HG02642 (cell line): ENCODE data around the gene PRRC2B.
"Not testable (repeated sequence)": the region's sequence is repeated elsewhere in the genome, so short reads cannot be mapped to it uniquely, and the experiment has no call there.

Experiments
- ATAC-seq: cut with Tn5 transposase; IDR thresholded peaks from one replicate; pipeline ENCODE4 v1.9.1; 2021; ENCODE audit warnings: mild to moderate bottlenecking; ENCODE audit not compliant: unreplicated experiment, poor library complexity

PRRC2B gene

GRCh38 chr9:131385296-131385695 is 8.6 kb upstream of the PRRC2B start:
- ATAC-seq = no peak

DNA sequence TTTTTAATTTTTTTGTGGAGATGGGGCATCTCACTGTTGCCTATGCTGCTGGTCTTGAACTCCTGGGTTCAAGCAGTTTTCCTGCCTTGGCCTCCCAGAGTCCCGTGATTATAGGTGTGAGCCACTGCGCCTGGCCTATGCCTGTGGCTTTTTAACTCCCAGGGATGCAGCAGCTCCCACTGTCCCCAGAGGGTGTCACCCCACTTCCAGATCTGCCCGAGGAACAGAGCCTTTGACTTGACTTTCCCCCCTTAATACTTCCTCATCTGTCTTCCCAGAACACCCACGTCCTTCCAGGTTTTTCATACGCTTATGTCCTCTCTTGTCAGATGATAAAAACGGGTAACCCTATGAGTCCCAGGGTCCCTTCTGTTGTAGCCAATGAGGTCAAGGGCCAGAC is 7.6 kb upstream of the PRRC2B start:
- no peak for ATAC-seq

GRCh38 chr9:131387394-131387793 is 6.5 kb upstream of the PRRC2B start:
- no peak for ATAC-seq

GRCh38 chr9:131391020-131391419 is 2.9 kb upstream of the PRRC2B start:
- ATAC-seq = no peak

- ATAC-seq = no peak
Measured at GRCh38 chr9:131391504-131391903, 2.4 kb upstream of the PRRC2B start.

- peak; percentile 40 for ATAC-seq
Measured at GRCh38 chr9:131394464-131395156, 724 bp downstream of the PRRC2B start.

GRCh38 chr9:131395157-131396098 is 1.5 kb downstream of the PRRC2B start:
- ATAC-seq = peak; percentile 30

DNA sequence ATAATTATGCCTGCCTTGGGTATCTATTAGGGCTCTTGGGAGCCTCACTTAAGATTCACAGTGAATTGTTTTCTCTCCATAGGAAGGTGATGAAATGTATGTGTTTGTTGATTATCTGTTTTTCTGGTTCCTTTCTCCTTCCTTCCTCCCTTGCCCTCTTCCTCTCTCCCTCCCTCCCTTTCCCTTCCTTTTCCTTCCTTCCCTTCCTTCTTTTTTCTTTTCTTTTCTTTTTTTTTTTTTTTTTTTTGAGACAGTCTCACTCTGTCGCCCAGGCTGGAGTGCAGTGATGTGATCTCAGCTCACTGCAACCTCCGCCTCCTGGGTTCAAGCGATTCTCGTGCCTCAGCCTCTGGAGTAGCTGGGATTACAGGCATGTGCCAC is 2.2 kb downstream of the PRRC2B start:
- not testable (repeated sequence) for ATAC-seq

GRCh38 chr9:131396626-131397025 is 2.7 kb downstream of the PRRC2B start:
- no peak for ATAC-seq

DNA sequence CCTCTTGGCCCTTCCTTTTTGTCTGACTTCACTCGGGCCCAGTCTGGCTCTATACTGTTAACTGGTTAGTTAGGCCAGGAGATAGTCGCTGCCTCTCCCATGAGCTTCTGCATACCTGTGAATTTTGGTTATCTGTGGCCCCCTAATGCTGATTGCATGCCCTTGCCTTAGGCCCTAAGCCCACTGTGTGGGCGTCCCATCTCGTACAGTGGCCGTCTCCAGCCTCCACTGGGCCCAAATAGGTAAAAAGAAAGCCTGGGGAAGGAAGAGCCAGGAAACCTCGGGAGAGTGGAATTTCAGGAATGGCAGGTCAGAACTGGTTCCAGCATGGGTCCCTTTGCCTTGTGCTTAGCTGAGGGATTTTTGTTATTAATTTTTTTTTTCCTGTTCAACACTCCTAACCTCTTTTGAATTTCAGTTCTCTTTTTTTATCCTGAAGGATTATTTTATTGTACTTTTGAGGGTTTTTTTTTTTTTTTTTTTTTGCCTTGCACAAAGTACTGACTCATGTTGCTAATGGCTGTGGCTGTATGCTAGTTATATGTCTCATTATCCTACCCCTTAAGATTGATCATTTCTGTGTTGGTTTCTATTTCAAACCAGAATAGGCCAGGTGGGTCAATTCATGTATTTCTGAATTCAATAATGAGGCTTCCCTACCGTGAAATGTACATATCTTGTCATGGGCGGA is 3.4 kb downstream of the PRRC2B start:
- ATAC-seq = no peak

DNA sequence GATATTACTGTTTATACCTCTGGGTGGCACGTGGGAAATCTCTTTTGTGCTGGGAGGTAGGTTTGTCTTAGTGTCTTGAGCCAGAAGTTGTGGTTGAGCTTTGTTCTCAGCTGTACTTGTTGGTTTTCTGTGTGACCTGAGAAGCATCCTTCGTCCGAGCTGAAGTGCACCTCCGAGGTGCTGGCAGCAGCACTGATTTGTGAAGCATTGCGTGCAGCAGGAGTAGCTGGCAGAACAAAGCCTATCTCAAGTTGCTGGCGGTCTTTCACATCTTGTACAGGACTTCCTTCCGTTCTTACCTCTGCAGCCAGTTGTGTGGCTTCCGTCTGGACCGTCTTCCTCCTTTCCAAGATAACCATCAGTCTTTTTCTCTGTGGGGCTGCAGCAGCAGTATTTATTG is 4.3 kb downstream of the PRRC2B start:
- no peak for ATAC-seq

GRCh38 chr9:131399972-131400371 is 6.1 kb downstream of the PRRC2B start:
- ATAC-seq = no peak

DNA sequence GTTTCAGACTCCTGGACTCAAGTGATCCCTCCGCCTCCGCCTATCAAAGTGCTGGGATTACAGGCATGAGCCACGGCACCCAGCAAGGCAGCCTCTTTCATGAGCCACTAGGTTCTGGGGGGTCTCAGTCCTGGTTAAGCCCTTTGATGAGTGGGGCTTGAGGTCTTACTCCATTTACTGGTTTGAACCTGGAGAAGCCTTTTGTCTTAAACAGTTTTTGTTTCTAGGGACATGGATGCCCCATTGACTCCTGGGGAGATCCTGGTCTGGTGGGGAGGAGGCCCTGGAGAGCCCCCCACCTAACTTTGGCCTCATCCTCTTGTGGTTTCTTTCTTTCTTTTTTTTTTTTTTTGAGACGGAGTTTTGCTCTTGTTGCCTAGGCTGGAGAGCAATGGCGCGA is 6.7 kb downstream of the PRRC2B start:
- no peak for ATAC-seq

DNA sequence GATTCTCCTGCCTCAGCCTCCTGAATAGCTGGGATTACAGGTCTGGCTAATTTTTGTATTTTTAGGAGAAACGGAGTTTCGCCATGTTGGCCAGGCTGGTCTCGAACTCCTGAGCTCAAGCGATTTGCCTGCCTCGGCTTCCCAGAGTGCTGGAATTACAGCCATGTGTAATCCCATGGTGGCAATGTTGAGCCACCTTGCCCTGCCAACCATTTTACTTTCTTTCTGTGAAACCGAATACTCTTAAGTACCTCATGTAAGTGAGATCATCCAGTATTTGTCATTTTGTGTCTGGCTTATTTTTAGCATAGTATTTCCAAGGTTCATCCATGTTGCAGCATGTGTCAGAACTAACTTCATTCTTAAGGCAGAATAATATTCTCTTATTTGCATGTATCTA is 8.2 kb downstream of the PRRC2B start:
- no peak for ATAC-seq

DNA sequence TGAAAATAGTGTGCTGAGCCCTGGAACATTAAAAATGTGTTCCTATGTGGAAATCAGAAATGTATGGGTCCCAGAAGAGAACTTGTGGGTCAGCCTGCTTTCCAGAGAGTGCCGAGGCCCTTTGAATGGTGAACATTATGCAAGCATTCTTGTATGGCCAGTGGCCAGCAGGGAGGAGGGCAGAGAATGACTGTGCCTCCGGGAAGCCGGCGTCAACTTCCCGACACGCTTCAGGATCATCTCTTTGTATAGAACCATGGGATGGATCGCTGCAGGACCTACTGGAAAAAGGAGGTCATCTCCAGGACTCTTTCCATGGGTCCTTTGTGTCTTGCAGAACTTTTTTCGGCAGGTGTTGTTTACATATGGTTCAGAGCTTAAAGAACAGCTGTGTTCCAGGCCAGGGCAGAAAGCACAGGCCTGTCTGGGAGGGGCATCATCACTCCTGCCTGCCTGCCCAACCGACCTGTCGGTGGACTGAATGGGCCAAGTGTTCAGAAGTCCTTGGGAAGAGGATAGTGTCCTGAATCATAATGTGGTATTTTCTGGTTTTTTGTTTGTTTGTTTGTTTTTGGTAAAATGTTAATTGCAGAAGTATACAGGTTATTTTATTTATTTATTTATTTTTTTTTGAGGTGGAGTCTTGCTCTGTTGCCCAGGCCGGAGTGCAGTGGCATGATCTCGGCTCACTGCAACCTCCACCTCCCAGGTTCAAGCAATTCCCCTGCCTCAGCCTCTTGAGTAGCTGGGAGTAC is 9.0 kb downstream of the PRRC2B start:
- ATAC-seq = no peak

DNA sequence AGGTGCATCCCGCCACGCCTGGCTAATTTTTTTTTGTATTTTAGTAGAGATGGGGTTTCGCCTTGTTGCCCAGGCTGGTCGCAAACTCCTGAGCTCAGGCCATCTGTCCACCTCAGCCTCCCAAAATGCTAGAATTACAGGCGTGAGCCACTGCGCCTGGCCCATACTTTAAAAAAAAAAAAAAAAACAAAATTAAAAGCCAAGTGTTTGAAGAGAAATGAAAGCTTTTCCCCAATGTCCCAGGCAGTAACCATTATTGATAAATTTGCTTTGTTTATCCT is 9.5 kb downstream of the PRRC2B start:
- ATAC-seq = no peak

DNA sequence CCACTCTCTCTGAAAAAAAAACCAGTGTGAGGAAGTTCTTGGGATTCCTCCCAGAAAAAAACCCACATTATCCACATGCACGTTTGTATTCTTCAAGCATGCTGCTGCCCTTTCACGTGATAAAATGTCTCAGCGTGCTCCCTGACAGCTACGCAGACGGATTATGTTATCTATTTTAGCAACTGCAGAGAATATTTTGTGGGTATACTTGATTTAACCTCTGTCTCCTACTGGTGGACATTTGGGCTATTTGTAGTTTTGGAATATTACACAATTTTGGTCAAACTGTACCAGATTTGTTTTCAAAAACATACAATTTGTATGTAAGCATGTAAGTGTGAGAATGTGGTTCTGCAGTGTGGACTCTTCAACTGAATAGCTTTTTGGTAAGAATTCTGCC is 10.7 kb downstream of the PRRC2B start:
- no peak for ATAC-seq

- ATAC-seq = no peak
Measured at GRCh38 chr9:131404987-131405386, 11.1 kb downstream of the PRRC2B start.

GRCh38 chr9:131405428-131405827 is 11.5 kb downstream of the PRRC2B start:
- ATAC-seq = no peak

GRCh38 chr9:131405858-131406537 is 12.1 kb downstream of the PRRC2B start:
- ATAC-seq = no peak
